HCT116 (cell line): Measurements from ENCODE around the gene WIPF3. TPM values are rescaled to one million over a fixed set of nuclear protein-coding genes. Genes with fewer than 3 reads are reported as not detected.

Source experiments
- ATAC-seq: fragments of 200-7000 bp; cut with Tn5 transposase; 2 replicates; pipeline ENCODE4 v1.9.1; 2020; ENCODE audit warnings: mild to moderate bottlenecking, moderate library complexity
- BruUV-seq: library from RNA; stranded (reverse); fragments of 400-500 nt; replicated peaks from 2 replicates; lab custom pipeline; 2021; lab: Mats Ljungman, UMichigan
- CTCF ChIA-PET: fragments of 300-600 bp; sonication (Branson Sonifier 250); formaldehyde crosslinking; loops from one replicate; lab custom pipeline; 2021; ENCODE audit warnings: antibody characterized with exemption; lab: Charles Lee
- POLR2A ChIA-PET: fragments of 300-600, 350-600 bp; sonication (Branson Sonifier 250); formaldehyde crosslinking; loops from one replicate; lab custom pipeline; 2021; ENCODE audit warnings: antibody characterized with exemption; lab: Charles Lee
- RAD21 ChIA-PET, 2 experiments: fragments of 300-600 bp; sonication (Branson Sonifier 250); formaldehyde crosslinking; loops; one replicate each; lab custom pipeline; 2023; ENCODE audit warnings: low total read pairs in 2 of 2; ENCODE audit not compliant: uncharacterized antibody in 2 of 2, unreplicated experiment in 2 of 2, low non-redundant PET in 1 of 2; lab: Charles Lee
- DNase-seq: peaks from one replicate; pipeline ENCODE4 v3.0.0-alpha.2; 2010; ENCODE audit warnings: low read depth, low spot score
- H2AFZ ChIP-seq: fragments of 200-600 bp; shearing (Covaris generic), sonication (generic); 2 replicates; pipeline ENCODE4 v1.6.1; 2017; ENCODE audit warnings: low read depth, mixed run types, mixed read lengths, antibody characterized with exemption, low read length; ENCODE audit not compliant: poor library complexity, severe bottlenecking
- H3K27ac ChIP-seq: 2 replicates; pipeline ENCODE4 v1.5.1; 2012; ENCODE audit warnings: low read depth, low read length
- H3K27me3 ChIP-seq: fragments of 200-600 bp; sonication (generic); 2 replicates; pipeline ENCODE4 v1.6.1; 2016; ENCODE audit warnings: mixed run types, low read length, mixed read lengths; ENCODE audit not compliant: insufficient read depth
- H3K36me3 ChIP-seq, 2 experiments: fragments of 200-500 bp in 1 of 2; fragments of 200-600 bp in 1 of 2; sonication (Bioruptor generic) in 1 of 2; sonication (generic) in 1 of 2; 2 replicates each; pipeline versions ENCODE4 v1.5.1 to v1.6.1; 2014 to 2016; ENCODE audit warnings: low read length in 2 of 2, inconsistent platforms in 1 of 2, mixed read lengths in 1 of 2, mixed run types in 1 of 2; ENCODE audit not compliant: insufficient read depth in 2 of 2, control insufficient read depth in 1 of 2
- H3K4me1 ChIP-seq, 2 experiments: fragments of 200-600 bp in 1 of 2; sonication (generic) in 1 of 2; 2 replicates each; pipeline versions ENCODE4 v1.5.1 to v1.6.1; 2012 to 2017; ENCODE audit warnings: low read length in 2 of 2, inconsistent platforms in 1 of 2, mild to moderate bottlenecking in 1 of 2, mixed read lengths in 1 of 2, mixed run types in 1 of 2, moderate library complexity in 1 of 2; ENCODE audit not compliant: insufficient read depth in 2 of 2, control insufficient read depth in 1 of 2
- H3K4me2 ChIP-seq: fragments of 200-600 bp; sonication (generic); 2 replicates; pipeline ENCODE4 v1.6.1; 2017; ENCODE audit warnings: mixed run types, low read length, mixed read lengths
- H3K4me3 ChIP-seq, 2 experiments: fragments of 200-600 bp in 1 of 2; sonication (generic) in 1 of 2; replicated peaks in 1 of 2; 2 replicates each; pipeline ENCODE4 v1.5.1; 2011 to 2016; ENCODE audit warnings: low read length in 2 of 2, control low read depth in 1 of 2, low read depth in 1 of 2, mild to moderate bottlenecking in 1 of 2, mixed read lengths in 1 of 2, mixed run types in 1 of 2
- H3K79me2 ChIP-seq: fragments of 200-600 bp; sonication (generic); 2 replicates; pipeline ENCODE4 v1.6.1; 2017; ENCODE audit warnings: mild to moderate bottlenecking, mixed run types, low read length, moderate library complexity, mixed read lengths; ENCODE audit not compliant: insufficient read depth
- H3K9ac ChIP-seq: fragments of 200-600 bp; sonication (generic); 2 replicates; pipeline ENCODE4 v1.6.1; 2016; ENCODE audit warnings: low read length, mixed read lengths
- H3K9me2 ChIP-seq: fragments of 200-600 bp; sonication (generic), shearing (Covaris generic); 2 replicates; pipeline ENCODE4 v1.6.1; 2017; ENCODE audit warnings: mixed run types, mild to moderate bottlenecking, moderate library complexity; ENCODE audit not compliant: insufficient read depth
- H3K9me3 ChIP-seq, 2 experiments: fragments of 200-500 bp in 1 of 2; fragments of 200-600 bp in 1 of 2; sonication (Bioruptor generic) in 1 of 2; sonication (generic) in 1 of 2; 2 replicates each; pipeline ENCODE4 v1.6.1; 2014 to 2017; ENCODE audit warnings: low read length in 2 of 2, mixed read lengths in 2 of 2, inconsistent platforms in 1 of 2, low read depth in 1 of 2, mild to moderate bottlenecking in 1 of 2, mixed run types in 1 of 2, moderate library complexity in 1 of 2; ENCODE audit not compliant: control insufficient read depth in 1 of 2, insufficient read depth in 1 of 2
- H4K20me1 ChIP-seq: fragments of 200-600 bp; sonication (generic), shearing (Covaris generic); 2 replicates; pipeline ENCODE4 v1.6.1; 2017; ENCODE audit warnings: mixed run types, mild to moderate bottlenecking, moderate library complexity; ENCODE audit not compliant: insufficient read depth
- CBX3 ChIP-seq: IDR thresholded peaks from 2 replicates; pipeline ENCODE4 v1.6.1; 2012; ENCODE audit warnings: low read depth
- ELF1 ChIP-seq: IDR thresholded peaks from 2 replicates; pipeline ENCODE4 v1.6.1; 2012; ENCODE audit warnings: low read depth, borderline replicate concordance
- EZH2 ChIP-seq: fragments of 200-600 bp; sonication (generic); IDR thresholded peaks from 2 replicates; pipeline ENCODE4 v1.6.1; 2017; ENCODE audit warnings: antibody characterized with exemption, mixed run types
- POLR2AphosphoS5 ChIP-seq: IDR thresholded peaks from 2 replicates; pipeline ENCODE4 v1.6.1; 2011; ENCODE audit warnings: mild to moderate bottlenecking, low read depth, low read length, moderate library complexity
- SIN3A ChIP-seq: IDR thresholded peaks from 2 replicates; pipeline ENCODE4 v1.6.1; 2012; ENCODE audit warnings: low read depth
- SP1 ChIP-seq: IDR thresholded peaks from 2 replicates; pipeline ENCODE4 v1.6.1; 2012; ENCODE audit warnings: low read depth
- ZBTB33 ChIP-seq: IDR thresholded peaks from 2 replicates; pipeline ENCODE4 v1.6.1; 2011; ENCODE audit warnings: mild to moderate bottlenecking, low read length, moderate library complexity; ENCODE audit not compliant: insufficient replicate concordance; ENCODE audit errors: extremely low read depth
- ZNF274 ChIP-seq: fragments of 200-500 bp; sonication (Bioruptor generic); IDR thresholded peaks from 2 replicates; pipeline ENCODE4 v1.6.1; 2014; ENCODE audit warnings: mild to moderate bottlenecking, low read depth, low read length, inconsistent platforms
- intact Hi-C: fragments of 100-400 bp; cut with micrococcal nuclease; formaldehyde crosslinking; loops from 2 replicates; pipeline ENCODE4 v1.10.0; 2022
- total RNA-seq: library from RNA; stranded (reverse); gene quantifications from one replicate; pipeline ENCODE4 v1.2.1, GENCODE V29; 2021; ENCODE audit not compliant: unreplicated experiment

The WIPF3 gene
- total RNA-seq, 1 experiment from 2014 or later: 8.6 TPM

DNA sequence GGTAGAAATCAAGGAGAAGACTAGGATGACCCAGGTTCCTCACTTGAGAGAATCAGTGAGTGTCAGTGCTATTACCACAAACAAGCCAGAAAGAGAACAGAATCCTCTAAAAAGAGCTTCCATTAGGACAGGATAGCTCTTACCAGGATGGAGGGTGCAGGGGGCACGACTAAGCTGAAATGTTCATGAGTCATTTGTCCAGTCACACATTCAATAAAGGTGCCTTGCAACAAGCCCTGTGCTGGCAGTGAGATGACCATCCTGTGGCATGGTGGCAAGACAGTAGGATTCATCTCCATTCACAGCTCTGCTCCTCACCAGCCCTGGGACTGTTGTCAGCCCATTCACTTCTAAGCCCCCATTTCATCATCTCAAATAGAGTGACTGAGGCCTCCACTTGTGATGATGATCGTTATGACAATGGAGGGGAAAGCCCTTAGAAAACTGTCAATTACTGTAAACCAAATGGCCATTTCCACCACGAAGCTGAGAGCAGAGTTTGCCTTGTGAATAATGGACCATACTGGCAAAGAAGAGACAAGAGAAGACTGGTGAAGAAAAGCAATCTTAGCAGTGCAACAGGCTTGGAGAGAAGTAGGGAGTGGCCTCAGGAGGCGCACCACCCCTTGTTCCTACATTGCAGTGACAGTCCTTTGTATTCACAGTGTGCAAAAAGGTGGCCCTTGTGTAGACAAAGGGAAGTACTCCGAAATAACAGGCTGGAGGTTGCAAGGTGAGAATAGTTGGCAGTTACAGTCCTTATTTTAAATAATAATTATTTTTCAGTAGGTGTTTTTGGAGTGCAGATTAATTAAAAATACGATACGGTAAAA is 9.0 kb upstream of the WIPF3 start:
- ChIA-PET CTCF (no interaction called here), RAD21 (no interaction called here), POLR2A (no interaction called here)
- DNase-seq (no peak), ATAC-seq (peak; percentile 42; the same call in 1 of the 2 replicates)
- Histone ChIP-seq H3K9ac (no peak overlapping the region), H3K4me2 (no peak overlapping the region), H3K9me2 (no peaks in the 10 kb centered on the region), H3K79me2 (no peaks in the 10 kb centered on the region), H3K36me3 (no peaks in the 10 kb centered on the region), H3K27ac (no peak overlapping the region), H3K9me3 (no peaks in the 10 kb centered on the region), H4K20me1 (no peaks in the 10 kb centered on the region), H2AFZ (no peak overlapping the region), H3K4me3 (no peak overlapping the region), H3K27me3 (no peaks in the 10 kb centered on the region), H3K4me1 (no peaks in the 10 kb centered on the region)
- intact Hi-C loops: no loop called here
- TF ChIP-seq SP1 (no peak), ZNF274 (no peak), CBX3 (no peak), SIN3A (no peak), POLR2AphosphoS5 (no peak), EZH2 (no peak), ZBTB33 (no peak), ELF1 (no peak)
- BruUV-seq: no TSS peak
